Measurements from ENCODE around the gene POP5. TPM values are rescaled to one million over a fixed set of nuclear protein-coding genes. Genes with fewer than 3 reads are reported as not detected.

The POP5 gene
- total RNA-seq, 1 donor from 2014 or later: 49.7 TPM

GRCh38 chr12:120599672-120600552, 18.7 kb upstream of the POP5 start:
- Mint-ChIP-seq H3K27me3 (ENCODE audit: low read depth) (no peaks in the 10 kb centered on the region), H3K9me3 (no peaks in the 10 kb centered on the region), H3K27ac (ENCODE audit: unreplicated experiment) (no peak overlapping the region), H3K36me3 (ENCODE audit: low read depth) (no peaks in the 10 kb centered on the region), H3K4me3 (no peak overlapping the region), H3K4me1 (no peaks in the 10 kb centered on the region)
- TF ChIP-seq CTCF (conservative IDR thresholded peaks at IDR 0.05): no peak
- no peak for DNase-seq (ENCODE audit: low read depth, low spot score)

- no peaks in the 10 kb centered on the region for H3K9me3 Mint-ChIP-seq
- H3K27me3 Mint-ChIP-seq (ENCODE audit: low read depth): no peaks in the 10 kb centered on the region
- no peaks in the 10 kb centered on the region for H3K4me1 Mint-ChIP-seq
- no peak overlapping the region for H3K27ac Mint-ChIP-seq (ENCODE audit: unreplicated experiment)
- no peak for DNase-seq (ENCODE audit: low read depth, low spot score)
- no peak for TF ChIP-seq CTCF (conservative IDR thresholded peaks at IDR 0.05)
- H3K36me3 Mint-ChIP-seq (ENCODE audit: low read depth): no peaks in the 10 kb centered on the region
- H3K4me3 Mint-ChIP-seq: no peak overlapping the region
These were observed 17.7 kb upstream of the POP5 start for GRCh38 chr12:120598674-120599463.

GRCh38 chr12:120597861-120598260, 16.7 kb upstream of the POP5 start:
- Mint-ChIP-seq H3K36me3 (ENCODE audit: low read depth) (no peaks in the 10 kb centered on the region), H3K4me3 (no peak overlapping the region), H3K4me1 (no peaks in the 10 kb centered on the region), H3K27me3 (ENCODE audit: low read depth) (no peaks in the 10 kb centered on the region), H3K27ac (ENCODE audit: unreplicated experiment) (no peak overlapping the region), H3K9me3 (no peaks in the 10 kb centered on the region)
- no peak for DNase-seq (ENCODE audit: low read depth, low spot score)
- no peak for TF ChIP-seq CTCF (conservative IDR thresholded peaks at IDR 0.05)

- no peaks in the 10 kb centered on the region for H3K27me3 Mint-ChIP-seq (ENCODE audit: low read depth)
- no peaks in the 10 kb centered on the region for H3K4me1 Mint-ChIP-seq
- no peak overlapping the region for H3K27ac Mint-ChIP-seq (ENCODE audit: unreplicated experiment)
- no peak overlapping the region for H3K4me3 Mint-ChIP-seq
- no peak for DNase-seq (ENCODE audit: low read depth, low spot score)
- H3K9me3 Mint-ChIP-seq: no peaks in the 10 kb centered on the region
- TF ChIP-seq CTCF (conservative IDR thresholded peaks at IDR 0.05): no peak
- no peaks in the 10 kb centered on the region for H3K36me3 Mint-ChIP-seq (ENCODE audit: low read depth)
These were observed 15.7 kb upstream of the POP5 start for GRCh38 chr12:120596901-120597300.

GRCh38 chr12:120592121-120593049, 11.2 kb upstream of the POP5 start:
- H3K27ac Mint-ChIP-seq (ENCODE audit: unreplicated experiment): no peak overlapping the region
- no peaks in the 10 kb centered on the region for H3K4me1 Mint-ChIP-seq
- no peaks in the 10 kb centered on the region for H3K9me3 Mint-ChIP-seq
- no peak overlapping the region for H3K4me3 Mint-ChIP-seq
- no peaks in the 10 kb centered on the region for H3K36me3 Mint-ChIP-seq (ENCODE audit: low read depth)
- no peak for DNase-seq (ENCODE audit: low read depth, low spot score)
- no peaks in the 10 kb centered on the region for H3K27me3 Mint-ChIP-seq (ENCODE audit: low read depth)
- TF ChIP-seq CTCF (conservative IDR thresholded peaks at IDR 0.05): no peak

Data from neural crest cell (in vitro differentiated cells).